Activated T-helper 1 cell treated with Interleukin-2 at 50 U/mL for 16 hours (primary cell): ENCODE data around the gene R3HDM1.
"Not testable (repeated sequence)": the region's sequence is repeated elsewhere in the genome, so short reads cannot be mapped to it uniquely, and the experiment has no call there.

Experiments
- DNase-seq: peaks from one replicate; pipeline ENCODE4 v3.0.0-alpha.2; 2020; ENCODE audit warnings: low read depth

Gene R3HDM1

DNA sequence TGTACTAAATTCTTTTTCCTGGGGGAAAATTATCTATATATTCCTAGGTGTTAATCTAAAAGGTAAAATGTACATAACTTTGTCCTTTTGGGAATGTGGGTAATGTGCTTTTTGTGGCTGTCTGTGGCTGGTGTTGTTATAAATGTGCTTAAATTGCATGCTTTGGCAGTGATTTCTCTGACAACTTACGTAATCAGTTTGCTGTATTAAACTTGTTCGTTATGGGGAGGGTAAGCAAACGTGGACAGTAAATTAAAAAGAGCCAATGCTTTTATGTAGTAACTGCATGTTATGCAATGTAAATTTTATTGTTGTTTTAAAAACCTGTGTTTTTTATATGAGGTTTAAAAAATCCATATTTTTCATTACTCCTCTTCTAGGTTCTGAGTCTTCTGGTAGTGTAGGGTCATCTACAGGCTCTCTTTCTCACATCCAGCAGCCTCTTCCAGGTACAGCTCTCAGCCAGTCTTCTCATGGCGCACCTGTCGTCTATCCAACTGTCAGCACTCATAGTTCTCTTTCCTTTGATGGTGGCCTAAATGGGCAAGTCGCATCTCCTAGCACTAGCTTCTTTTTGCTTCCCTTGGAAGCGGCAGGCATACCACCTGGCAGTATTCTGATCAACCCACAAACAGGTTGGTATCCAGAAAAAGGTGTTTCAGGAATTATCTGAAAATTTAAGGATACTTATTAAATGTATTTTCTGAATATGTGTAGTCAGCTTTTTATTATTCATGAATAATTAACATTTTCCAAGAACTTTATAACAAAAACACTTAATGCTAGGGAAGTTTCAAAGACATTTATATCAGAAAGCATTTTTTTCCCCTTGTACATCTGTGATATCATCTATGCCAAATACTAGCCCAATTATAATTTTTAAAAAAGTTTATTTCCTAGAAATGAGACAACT, 110.1 kb downstream of the R3HDM1 start:
- no peak for DNase-seq

DNA sequence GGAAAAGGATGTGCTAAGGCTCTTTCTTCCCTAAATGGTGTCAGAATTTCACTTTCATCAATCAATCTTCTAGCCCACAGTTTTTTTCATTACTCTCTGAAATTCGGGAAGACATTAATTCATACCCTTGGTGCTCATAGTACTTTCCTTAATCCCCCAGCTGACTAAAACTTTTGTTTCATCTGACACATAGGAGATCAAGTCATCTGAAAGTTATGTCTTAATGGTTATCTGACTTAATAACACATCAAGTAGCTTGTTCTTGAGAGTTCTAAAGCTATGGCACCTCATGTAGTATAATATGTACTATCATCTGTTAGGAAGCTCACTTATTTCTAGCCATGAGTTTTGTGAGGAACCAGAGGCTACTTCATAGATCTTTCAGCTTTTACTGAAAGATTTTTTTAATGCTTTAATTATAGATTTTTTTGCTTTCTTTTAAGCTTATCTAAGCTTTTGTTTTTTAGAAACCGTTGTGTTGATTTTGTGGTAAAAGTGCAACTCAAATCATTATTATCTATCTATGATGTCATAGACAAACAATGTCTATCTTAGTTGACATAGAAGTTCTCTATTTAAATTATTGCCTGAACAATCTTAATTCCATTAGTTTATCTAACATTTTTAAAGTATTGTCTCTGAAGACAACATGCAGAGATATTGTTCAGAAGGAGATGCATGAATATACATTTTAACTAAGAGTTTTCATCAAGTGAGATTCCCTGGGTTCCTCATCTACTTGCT, 116.7 kb downstream of the R3HDM1 start:
- no peak for DNase-seq

DNA sequence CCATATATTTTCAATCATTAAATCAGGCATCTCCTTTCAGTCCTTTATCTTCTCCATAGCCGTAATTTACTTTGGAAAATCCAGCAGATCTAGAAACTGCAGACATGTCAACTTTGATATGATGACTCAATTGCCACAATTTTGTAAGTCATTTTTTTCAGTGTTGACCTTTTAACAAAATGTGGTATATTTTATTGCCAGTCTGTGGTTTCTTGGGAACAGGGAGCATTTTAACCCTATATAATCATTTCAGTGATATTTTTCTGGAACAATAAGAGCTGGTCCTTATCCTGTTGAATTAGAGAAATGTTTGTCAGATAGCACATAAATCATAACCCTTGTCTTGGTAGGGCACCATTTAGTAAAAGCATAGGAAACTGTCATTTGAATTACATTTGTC, 119.4 kb downstream of the R3HDM1 start:
- no peak for DNase-seq

DNA sequence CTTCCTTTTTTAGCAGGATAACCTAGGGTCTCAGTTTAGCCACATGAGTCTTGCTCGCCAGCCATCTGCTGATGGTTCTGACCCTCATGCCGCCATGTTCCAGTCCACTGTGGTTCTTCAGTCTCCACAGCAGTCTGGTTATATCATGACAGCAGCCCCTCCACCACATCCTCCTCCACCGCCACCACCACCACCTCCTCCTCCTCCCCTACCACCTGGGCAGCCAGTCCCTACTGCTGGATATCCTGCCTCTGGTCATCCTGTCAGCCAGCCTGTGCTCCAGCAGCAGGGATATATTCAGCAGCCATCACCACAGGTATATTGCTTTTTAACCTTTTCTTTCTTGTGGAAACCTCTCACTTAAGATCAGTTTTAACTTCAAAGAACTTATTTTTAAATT, 120.4 kb downstream of the R3HDM1 start:
- DNase-seq, result no peak

DNA sequence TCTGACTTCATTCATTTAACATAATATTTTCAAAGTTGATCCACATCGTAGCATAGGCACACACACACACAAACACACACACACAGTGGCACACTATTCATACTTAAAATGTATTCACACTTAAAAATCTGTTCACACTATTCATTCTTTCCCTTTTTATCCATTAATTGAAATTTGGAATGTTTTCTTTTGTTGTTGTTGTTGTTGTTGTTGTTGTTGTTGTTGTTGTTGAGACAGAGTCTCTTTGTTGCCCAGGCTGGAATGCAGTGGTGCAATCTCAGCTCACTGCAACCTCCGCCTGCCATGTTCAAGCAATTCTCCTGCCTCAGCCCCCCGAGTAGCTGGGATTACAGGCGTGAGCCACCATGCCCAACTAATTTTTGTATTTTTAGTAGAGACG, 123.0 kb downstream of the R3HDM1 start:
- DNase-seq, result not testable (repeated sequence)

DNA sequence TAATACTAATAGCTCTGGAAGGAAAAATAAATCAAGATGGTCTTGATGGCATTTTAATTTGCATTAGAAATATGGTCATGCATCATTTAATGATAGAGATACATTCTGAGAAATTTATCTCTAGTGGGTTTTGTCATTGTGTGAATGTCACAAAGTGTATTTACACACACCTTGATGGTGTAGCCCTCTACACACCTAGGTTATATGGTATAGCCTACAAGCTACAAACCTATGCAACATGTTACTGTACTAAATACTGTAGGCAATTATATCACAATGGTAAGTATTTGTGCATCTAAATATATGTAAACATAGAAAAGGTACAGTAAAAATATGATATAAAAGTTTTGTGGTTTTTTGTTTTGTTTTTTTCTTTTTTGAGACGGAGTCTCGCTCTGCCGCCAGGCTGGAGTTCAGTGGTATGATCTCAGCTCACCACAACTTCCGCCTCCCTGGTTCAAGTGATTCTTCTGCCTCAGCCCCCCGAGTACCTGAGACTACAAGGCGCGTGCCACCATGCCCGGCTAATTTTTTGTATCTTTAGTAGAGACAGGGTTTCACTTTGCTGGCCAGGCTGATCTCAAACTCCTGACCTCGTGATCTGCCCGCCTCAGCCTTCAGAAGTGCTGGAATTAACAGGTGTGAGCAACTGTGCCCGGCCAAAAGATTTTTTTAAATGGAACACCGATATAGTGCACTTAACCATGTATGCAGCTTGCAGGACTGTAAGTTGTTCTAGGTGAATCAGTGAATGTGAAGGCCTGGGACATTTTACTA, 126.7 kb downstream of the R3HDM1 start:
- peak; percentile 35 for DNase-seq

DNA sequence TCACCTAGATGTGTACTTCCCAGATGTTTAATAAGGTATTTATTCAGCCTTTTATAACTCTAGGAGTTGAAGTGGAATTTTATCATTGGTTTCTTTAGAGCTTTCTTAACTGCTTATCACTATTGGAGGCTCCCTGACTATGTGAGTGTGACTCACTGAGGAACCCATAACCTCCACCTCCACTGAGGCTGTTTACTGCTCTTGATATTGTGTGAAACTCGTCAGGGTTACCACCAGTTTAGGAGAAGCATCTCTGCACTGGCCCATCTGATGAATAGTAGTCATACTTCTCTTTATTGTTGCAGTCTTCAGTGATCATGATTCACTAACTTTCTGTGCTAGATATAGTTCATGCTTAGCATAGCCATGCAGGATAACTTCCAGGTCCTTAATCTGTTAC, 130.8 kb downstream of the R3HDM1 start:
- DNase-seq, result no peak

DNA sequence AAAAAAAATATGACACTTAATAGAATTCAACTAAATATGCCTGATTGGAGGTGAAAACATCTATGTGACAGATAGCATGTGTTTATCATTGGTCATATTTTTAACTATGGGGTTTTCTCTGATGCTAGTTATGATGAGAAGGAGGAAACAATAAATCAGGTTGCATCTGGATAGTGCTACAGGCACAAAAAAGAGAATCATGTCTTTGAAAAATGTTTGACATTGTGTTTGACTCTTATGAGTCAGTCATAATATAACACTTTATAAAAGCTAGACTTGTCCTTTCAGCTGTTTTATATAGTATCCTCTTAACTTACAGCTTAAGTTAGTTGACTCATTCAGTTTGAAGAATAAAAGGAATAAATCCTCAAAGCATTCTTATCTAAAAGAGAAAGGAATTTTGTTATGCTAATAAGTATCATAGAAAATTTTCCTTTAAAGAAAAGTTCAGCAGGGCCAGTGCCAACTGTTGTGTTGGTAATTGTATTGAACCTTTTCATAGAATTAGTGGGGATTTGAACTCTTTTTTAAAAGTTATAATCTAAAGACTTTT, 131.9 kb downstream of the R3HDM1 start:
- DNase-seq, result no peak

DNA sequence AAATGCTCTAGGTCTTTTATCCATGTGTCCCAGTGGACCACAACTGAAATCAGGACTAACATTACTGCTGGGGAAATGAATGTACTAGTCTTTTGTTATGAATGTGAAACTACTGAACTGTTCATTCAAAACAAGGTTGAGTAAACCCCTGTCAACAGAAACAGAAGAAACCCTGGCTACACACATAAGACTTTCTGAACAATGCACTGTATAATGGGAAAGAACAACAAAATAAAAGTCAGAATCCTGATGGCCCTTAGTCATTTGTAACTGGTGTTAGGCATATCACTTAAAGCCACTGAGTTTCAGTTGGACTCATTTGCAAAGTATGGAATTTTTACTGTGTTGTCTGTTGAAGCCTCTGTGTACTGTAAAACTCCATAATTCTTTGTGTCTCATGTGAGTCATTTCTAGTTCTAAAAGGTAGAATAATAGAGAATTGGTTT, 133.4 kb downstream of the R3HDM1 start:
- no peak for DNase-seq

DNA sequence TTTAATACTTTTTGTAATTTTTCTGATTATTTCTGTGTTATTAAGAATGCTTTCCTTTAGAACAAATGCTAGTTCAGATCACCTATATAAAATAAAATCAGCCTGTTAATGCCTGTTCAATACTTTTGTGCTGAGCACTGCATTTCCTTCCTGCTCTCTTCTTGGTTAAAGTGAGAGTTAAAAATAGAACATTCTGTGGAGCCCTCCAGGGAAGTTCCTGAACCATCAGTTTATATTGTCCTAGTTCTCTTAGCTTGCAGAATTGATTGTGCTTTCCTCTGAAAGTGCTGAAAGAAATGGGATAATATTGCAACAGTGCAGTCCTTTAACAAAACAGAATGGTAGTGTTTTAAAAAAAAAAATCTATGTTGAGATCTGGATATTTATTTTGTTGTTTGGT, 135.8 kb downstream of the R3HDM1 start:
- no peak for DNase-seq

DNA sequence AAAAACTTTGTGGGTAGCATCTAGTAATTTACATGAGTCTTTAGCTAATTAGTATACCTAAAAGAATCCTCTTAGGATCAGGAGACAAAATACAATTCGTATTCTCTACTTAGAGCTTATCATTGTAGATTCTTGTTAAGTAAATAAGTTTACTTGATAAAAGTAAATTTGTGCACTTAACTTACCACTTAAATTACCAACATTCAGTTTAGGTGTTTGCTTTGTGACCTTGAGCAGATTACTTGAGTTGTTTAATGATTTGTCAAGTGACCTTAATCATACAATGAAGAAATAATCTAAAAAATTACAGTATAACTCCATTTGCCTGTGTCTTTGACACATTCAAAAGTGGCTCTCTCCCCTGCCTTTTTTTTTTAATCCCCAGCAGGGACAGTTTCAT, 143.2 kb downstream of the R3HDM1 start:
- no peak for DNase-seq

DNA sequence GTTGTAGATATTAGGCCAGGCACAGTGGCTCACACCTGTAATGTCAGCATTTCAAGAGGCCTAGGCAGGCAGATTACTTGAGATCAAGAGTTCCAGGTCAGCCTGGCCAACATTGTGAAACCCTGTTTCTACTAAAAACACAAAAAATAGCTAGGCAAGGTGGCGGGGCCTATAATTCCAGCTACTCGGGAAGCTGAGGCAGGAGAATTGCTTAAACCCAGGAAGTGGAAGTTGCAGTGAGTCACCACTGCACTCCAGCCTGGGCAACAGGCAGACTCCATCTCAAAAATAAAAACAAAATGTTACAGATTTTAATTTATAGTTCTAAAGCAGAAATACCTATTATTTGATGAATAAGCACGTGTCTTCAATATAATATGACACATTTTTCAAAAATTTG, 144.7 kb downstream of the R3HDM1 start:
- DNase-seq, result no peak

DNA sequence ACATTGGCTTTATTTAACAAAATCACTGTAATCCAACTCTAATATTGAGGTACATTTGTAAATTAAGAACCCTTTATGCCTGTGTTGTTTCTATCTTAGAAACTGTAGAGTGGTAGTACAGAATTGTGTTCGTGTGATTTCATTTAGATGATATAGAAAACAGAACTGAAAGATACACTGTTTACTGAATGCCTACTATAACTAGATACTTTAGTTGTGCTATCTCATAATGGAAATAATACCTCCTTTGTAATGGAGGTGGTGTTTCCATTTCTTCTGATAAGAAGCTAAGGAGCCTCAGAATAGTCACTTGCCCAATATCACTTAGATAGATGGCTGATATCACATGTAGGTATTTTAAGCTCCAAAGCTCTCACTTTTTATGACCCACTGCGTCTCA, 147.8 kb downstream of the R3HDM1 start:
- no peak for DNase-seq

DNA sequence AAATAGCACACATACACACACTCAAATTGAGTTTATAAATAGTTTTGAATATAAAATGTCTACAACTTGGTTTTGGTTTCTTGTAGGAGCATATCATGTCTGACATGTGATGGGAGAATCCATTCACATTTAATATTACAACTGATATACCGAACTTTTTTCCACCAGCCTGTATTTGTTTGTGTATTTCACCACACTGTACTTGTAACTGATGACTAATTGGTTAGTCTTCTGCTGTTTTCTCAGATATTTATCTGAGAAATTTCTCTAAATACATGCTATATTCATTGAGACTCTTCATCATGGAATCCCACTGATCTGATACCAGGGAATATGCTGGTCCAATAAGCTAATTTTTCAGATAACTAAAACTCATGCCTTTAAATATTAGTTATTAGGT, 154.1 kb downstream of the R3HDM1 start:
- no peak for DNase-seq

DNA sequence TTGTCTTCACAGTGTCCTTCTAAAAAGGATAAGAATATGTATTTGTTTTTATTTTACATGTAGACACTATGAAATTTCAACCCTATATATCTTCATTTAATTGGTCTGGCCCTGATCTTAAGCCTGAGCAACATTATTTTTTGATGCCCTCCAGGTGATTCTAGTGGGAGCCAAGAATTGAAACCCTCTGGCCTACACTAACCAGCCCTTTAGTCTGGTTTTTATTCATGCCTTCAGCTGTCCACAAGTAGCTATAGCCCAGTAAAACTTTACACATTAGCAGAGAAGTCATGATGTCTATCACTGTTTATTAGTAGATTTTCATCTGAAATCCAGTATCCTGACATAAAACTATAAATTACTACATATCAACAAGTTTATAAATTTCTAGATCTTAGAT, 157.7 kb downstream of the R3HDM1 start:
- DNase-seq, result no peak

DNA sequence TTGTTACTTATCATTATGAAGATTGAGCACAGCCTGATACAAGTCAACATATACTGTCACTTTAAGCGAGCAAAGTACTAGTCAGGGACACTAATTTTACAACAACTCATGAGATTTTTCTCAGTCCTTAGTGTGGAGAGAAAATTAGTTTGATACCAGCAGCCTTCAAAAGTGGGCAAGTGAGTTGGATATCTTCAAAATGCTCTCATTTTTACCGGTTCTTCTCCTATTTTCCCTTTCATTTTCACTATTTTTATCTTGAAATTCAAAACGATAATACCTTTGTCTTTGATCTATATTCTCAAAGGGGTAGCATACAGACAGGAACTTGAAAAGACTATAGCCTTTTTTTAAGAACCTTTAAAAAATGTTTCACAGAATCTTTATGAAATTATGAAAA, 158.4 kb downstream of the R3HDM1 start:
- DNase-seq, result no peak

DNA sequence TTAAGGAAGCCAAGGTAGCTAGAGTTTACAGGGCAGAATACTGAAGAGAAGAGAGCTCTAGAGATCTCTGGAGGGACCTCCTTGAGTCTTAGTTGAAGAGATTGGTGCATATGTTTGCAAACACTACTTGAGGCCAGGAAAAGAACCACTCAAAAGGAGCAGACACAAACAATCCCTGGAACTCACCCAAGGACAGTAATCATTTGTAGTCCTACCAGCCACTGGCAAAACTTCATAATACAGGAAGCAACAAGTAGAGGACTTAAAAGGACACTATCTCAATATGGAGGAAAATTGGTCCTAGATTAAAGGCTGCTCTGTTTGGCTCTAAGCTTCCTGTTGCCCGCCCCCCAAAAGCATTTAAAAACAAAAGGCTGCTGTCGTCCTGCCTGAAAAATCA, 163.4 kb downstream of the R3HDM1 start:
- DNase-seq, result no peak

DNA sequence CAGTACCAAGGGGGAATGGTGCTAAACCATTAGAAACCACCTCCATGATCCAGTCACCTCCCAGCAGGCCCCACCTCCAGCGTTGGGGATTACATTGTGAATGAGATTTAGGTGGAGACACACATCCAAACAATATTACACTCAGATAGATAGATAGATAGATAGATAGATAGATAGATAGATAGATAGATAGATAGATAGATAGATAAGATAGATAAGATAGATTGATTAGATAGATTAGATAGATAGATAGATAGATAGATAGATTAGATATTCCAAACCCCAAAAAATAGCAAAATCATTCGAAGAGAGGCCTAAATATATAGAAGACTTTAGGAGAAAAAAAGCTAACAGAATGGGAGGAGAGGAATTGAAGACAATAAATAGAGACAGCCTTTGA, 167.6 kb downstream of the R3HDM1 start:
- DNase-seq, result no peak

DNA sequence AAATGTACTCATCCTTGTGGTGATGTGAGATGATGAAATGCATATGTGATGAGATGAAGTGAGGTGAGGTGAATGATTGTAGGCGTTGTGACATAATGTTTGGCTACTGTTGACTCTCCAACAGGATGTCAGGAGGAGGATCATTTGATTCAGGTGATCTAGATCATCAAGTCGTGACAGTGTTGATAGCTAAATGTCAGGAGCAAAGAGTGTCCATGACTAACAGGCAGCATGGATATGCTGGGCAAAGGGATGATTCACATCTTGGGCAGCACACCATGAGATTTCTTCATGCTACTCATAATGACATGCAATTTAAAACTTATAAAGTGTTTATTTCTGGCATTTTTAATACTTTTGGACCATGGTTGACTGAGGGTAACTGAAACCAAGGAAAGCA, 170.2 kb downstream of the R3HDM1 start:
- no peak for DNase-seq

DNA sequence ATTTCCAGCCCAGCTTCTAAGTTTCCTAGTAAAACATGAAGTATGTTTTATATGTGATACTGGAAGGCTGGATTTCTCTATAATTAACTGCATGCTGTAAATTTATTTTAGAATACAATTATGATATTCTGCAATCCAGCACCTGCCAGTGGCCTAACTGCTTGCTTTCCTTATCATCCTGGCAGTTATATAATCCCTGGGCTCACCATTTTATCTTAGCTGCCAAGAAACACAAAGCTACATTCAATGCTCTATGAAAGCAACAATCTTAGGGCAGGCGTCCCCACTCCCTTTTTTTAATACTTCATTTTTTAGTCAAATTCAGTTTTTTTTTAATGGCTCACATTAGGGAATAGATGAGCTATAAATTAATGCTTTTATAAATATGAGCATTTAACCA, 172.0 kb downstream of the R3HDM1 start:
- no peak for DNase-seq

DNA sequence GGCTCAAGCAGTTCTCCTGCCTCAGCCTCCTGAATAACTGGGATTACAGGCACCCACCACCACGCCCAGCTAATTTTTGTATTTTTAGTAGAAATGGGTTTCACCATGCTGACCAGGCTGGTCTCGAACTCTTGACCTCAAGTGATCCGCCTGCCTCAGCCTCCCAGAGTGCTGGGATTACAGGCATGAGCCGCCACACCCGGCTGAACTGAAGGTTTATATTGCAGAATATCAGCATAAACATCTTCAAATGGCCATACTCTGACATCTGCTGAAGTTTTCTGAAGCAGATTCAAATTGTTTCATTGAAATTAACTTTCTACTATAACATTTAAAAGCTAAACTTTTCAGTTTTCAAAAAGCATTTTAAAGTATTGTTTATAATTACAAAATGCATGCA, 172.8 kb downstream of the R3HDM1 start:
- DNase-seq, result not testable (repeated sequence)

DNA sequence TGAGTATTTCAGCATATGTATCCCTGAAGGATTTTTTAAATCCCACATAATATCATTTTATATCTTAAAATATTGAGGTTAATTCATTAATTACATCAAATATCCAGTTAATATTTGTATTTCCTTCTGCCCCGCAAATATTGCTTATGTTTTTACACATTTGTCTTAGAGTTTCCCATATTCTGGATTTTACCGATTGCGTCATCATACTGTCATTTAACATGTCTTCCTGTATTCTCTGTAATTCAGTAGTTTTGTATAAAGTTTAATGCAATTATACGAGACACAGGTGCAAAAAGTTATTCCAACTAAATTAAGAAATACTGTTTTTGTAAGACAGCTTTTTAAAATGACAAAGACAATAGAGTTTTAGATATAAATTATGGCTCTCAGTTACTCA, 176.9 kb downstream of the R3HDM1 start:
- DNase-seq, result no peak
